CD4-positive, alpha-beta T cell treated with Interleukin-6 for 4 hours (primary cell): ENCODE results near the gene HIPK2.

Experiments
- DNase-seq: peaks from one replicate; pipeline ENCODE4 v3.0.0-alpha.2; 2020; ENCODE audit warnings: mixed read lengths

The HIPK2 gene

DNA sequence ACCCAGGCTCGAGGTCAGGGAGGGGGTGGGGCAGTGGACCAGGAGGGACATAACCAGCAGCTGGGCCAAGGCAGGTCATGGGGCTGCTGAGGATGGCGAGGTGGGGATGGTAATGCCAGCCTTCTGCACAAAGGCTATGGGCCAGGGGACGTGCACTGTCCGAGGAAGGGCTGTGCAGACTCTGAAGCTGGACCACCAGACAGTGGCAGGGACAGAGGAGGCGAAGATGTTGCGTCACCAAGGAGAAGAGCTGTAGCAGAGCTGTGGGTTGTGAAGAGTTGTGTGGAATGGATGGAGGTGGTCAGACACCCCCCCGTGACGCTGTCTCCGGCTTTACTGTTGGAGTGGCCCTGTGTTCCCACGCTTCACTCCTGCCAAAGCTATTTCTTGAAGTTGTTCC is 252.6 kb downstream of the HIPK2 start:
- no peak for DNase-seq

DNA sequence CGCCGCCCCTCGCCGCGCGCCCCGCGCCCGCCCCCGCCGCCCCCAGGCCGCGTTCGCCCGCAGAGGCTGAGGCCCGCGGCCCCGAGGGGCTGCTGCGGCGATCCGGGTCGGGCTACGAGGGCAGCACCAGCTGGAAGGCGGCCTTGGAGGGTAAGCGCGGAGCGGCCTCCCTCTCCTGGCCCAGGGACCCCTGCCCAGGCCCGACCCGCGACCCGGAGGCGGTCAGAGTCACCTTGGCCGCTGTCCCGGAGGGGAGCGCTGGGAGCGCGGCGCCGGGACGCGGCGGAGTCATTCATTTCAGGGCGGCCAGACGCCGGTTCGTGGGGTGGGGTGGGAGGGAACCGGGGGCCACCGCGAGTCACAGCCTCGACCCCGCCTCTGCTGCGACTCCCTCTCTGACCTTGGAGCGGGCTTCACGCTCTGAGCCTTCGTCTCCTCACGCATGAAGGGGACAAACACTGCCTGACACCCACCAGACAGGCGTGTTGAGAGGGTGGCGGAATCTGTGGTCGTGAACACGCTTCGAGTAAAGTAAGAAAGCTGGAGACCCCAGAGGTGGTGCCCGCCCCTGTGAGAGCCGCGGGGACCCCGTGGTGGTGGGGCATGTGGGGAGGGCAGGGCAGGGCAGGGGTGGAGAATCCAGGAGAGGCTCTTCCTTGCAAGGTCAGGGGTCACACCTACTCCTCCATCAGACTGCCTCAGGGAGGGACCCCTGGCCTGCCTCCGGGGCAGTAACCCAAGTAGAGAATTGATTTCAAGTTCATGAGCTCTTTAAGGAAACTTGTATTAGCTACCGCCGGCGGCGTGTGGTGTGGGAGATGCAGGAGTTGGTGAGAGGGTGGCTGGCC is 253.6 kb downstream of the HIPK2 start:
- DNase-seq: no peak

DNA sequence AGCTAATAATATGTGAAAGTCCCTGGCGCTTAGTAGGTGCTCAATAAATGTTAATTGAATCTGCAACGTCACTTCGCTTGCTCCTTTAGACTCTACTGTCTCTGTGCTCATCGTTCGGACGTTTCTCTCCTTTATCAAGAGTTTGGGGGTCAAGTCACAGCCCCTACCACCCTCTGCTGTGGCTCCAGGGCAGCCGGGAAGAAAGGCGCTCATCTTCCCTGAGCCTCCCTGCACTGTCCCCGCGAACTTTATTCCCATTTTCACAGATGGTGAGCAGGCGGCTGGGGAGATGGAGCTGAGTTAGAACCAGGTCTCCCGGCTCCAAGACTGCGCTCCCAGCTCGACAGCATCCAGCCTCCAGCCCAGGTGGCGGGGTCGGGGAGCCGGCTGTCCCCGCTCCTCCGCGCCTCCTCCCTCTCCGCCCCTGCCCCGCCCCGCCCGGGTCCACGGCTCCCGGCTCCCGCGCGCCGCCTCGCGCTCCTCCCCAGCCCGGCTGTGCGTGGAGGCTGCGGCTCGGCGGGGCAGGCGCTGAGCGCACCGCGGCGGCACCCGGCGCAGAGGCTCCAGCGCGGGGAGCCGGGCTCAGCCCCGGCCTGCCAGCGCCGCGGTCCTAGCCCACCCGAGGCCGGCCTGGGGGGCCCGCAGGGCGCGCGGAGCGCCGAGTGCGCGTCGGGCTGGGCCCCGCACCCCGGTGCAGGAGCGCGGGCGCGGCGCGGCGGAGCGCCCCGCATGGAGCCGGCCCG is 254.4 kb downstream of the HIPK2 start, which contains the start of gene CLEC2L:
CLEC2L (plus strand) TSS at position 487 of the 743 bp plus-strand sequence; CDS start at position 730, 243 bp downstream.
- no peak for DNase-seq

DNA sequence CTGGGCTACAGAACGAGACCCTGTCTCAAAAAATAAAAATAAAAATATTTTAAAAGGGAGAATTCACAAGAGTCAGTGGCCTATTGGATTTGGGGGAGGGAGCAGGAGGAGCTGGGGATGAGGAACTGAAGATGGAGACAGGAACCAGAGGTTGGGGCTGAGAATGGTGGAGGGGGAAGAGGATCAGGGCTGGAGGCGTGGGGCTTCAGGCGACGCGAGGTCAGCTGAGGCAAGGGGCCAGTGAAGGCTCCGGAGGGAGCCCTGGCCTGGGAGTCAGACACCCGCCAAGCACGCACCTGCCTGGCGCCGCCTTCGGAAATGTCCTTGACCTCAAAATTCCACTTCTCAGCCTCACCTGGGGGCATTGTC is 255.0 kb downstream of the HIPK2 start:
- DNase-seq: no peak

DNA sequence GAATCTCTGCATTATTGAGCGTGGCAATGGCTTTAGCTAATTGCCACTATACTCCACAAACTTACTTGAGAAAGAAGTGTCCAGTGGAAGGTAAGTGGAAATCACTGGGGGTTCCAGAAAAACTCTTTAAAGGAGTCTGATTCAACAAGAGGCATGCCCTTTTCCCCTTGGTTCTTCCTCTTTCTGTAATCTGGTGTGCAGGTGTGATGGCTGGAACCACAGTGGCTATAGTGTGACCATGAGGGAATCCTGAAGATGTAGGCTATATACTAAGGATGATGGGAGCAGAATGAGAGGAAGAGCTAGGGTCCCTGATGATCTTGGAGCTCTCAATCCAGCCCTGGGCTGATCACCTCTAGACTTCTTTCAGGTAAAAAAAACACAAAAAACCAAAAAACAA is 256.4 kb downstream of the HIPK2 start:
- no peak for DNase-seq

DNA sequence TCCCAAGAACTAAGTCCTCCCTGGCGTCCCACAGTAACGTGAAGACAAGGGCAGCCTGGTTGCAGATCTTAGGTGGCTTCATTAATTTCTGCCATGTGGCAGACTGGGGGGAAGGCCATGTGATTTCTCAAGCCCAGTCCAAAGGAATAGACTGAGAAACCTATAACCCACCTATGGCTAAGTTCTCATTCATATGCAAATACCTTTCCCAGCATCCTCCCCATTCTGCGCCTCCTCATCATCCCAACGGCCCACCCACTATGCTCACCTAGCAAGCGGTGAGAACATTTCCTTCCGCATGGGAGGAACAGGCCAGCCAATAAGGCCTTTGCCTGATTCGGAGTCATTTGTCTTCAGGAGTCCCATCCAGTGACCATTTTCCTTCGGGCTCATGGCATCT is 262.5 kb downstream of the HIPK2 start:
- no peak for DNase-seq
